CD4-positive, alpha-beta T cell treated with Interleukin-15 for 1 hour (primary cell): ENCODE measurements around the gene CBFA2T2.
"Not testable (repeated sequence)": the region's sequence is repeated elsewhere in the genome, so short reads cannot be mapped to it uniquely, and the experiment has no call there.

Source experiments
- DNase-seq: peaks from one replicate; pipeline ENCODE4 v3.0.0-alpha.2; 2020

The CBFA2T2 gene

DNA sequence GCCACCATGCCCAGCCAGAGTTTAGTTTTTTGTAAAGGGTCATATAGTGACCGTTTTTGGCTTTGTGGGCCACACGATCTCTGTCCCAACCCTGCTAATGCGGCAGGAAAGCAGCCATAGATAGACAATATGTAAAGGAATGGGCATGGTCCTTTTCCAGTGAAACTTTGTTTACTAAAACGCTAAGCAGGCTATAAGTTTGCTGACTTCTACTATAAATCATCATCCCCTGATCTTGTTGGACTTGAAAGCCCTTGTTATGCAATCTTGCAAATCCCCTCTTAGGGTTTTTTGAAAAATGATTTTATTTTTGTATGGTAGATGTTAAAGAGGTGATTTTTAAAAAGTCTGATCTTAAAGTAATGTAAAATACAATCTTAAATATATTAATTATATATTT lies 63.6 kb downstream of the CBFA2T2 start:
- DNase-seq, result no peak

- peak; percentile 63 for DNase-seq
Observed at GRCh38 chr20:33554914-33555420, 65.1 kb downstream of the CBFA2T2 start.

DNA sequence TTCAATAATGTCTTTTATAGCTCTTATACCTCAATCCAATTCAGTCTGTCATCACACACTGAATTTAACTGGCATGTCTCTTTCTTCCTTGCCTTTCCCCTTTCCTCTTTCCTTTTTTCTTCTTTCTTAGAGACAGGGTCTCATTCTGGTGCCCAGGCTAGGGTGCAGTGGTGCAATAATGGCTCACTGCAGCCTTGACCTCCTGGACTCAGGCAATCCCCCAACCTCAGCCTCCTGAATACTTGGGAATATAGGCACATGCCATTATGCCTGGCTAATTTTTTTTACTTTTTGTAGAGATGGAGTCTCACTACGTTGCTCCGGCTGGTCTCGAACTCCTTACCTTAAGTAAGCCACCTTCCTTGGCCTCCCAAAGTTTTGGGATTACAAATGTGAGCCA lies 65.9 kb downstream of the CBFA2T2 start:
- no peak for DNase-seq

DNA sequence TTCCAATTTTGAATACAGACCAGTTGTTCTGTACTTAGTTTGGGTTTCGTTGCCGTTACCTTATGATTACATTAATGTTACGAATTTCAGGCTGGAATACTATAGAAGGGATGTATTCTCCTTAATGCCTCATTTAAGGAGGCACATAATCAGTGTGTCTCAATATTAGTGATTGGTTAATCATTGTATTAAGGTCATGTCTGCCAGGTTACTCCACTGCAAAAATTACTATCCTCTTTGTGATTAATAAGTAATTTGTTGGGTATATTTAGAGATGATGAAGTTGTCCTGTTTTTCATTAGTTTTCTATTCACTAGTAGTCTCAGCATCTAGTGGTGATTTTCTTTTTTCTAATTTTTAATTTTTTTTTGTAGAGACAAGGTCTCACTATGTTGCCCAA lies 66.3 kb downstream of the CBFA2T2 start:
- DNase-seq, result no peak

DNA sequence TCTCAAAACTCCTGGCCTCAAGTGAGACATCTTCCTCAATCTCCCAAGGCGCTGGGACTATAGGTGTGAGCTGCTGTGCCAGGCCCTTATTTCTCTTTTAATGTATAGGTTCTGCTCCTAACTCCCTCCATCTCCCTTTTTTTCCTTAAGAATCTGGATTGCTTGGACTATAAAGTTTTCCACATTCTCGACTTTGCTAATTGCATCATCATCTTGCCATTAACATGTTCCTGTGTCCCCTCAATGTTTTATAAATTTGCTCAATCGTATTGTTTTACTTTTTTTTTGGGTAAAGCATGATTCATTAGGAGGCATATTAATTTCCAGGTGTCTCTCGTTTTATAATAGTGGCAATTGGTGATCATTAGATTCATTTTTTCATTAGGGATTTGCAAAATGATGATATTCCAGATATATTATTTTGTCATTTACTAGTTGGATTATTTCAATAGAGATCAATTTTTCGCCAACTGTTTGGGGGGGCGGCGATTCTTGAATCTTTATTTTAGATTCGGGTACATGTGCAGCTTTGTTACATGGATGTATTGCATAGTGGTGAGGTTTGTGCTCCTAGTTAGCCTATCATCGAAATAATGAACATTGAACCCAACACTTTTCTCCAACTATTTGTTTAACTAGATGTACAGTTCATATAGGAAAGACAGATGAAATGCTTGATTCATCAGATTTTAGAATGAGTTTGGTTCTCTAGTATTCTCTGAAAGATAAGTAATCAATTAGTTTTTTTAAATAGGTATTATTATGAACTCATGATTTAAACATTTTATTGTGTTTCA lies 68.7 kb downstream of the CBFA2T2 start:
- no peak for DNase-seq

- no peak for DNase-seq
Observed at GRCh38 chr20:33559212-33559611, 69.3 kb downstream of the CBFA2T2 start.

GRCh38 chr20:33560026-33560425 lies 70.1 kb downstream of the CBFA2T2 start:
- no peak for DNase-seq

DNA sequence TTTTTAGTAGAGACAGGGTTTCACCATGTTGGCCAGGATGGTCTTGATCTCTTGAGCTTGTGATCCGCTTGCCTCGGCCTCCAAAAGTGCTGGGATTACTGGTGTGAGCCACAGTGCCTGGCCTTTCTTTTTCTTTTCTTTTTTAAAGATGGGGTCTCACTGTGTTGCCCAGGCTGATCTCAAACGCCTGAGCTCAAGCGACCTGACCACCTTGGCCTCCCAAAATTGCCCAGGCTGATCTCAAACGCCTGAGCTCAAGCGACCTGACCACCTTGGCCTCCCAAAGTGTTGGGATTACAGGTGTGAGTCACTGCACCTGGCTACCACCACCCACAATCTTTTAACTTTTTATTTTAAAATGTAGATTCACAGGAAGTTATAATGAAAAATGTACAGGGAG lies 71.2 kb downstream of the CBFA2T2 start:
- not testable (repeated sequence) for DNase-seq

DNA sequence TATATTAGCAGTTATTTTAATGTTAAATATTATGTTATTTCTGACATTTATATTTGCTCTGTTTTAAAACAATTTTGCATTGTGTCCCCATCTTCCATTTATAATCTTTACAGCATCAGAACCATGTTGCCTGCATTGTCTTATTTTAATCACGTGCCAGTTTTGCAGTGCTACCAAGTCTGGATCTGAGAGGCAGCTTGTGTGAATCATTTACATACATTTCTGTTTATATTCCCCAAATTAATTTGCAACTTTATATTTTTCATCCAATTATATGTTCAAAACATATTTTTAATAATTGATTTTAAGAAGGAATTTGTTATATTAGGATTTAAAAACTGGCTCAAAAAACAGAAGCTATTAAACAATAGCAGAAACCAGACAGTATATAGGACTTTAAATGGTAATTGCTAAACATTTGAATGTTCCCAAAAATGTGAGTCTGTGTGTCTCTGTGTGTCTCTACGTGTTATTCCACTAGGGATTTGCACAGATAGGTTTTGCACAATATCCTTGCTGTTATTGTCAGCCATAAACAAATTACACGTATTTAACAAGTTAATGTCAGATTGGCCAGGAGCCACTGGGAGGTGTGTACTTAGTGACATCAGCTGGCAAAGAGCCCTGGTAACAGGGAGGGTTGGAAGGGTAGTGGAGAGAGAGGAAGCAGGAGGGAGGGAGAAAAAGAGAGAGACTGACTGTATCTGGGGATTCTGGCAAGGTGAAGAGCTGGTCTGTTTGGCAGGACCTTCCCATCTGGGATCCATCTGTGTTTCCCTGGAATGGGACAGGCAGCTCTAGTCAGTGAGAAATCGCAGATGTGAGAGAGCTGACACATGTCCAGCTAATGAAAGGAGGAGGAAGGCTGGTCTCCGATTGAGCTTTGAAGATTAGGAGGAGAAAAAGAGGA lies 72.1 kb downstream of the CBFA2T2 start:
- no peak for DNase-seq

DNA sequence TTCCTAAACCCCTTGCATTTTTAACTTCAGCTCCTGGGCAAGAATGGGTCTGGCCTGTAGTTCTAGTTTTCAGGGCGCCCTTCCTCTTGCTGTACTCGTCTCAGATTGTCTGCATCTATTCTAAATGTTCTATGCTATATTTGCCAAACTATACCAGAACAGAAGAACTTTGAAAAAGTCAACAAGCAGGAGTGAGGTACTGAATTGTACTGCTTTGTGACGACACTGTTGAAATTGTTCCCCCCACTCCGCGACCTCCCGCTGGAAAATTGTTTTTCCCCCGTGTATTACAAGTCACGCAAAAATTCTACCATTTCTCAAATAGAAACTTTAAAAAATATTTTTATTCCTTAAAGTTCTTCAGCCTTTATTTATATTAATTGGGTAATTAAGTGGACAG lies 73.9 kb downstream of the CBFA2T2 start:
- DNase-seq, result no peak

DNA sequence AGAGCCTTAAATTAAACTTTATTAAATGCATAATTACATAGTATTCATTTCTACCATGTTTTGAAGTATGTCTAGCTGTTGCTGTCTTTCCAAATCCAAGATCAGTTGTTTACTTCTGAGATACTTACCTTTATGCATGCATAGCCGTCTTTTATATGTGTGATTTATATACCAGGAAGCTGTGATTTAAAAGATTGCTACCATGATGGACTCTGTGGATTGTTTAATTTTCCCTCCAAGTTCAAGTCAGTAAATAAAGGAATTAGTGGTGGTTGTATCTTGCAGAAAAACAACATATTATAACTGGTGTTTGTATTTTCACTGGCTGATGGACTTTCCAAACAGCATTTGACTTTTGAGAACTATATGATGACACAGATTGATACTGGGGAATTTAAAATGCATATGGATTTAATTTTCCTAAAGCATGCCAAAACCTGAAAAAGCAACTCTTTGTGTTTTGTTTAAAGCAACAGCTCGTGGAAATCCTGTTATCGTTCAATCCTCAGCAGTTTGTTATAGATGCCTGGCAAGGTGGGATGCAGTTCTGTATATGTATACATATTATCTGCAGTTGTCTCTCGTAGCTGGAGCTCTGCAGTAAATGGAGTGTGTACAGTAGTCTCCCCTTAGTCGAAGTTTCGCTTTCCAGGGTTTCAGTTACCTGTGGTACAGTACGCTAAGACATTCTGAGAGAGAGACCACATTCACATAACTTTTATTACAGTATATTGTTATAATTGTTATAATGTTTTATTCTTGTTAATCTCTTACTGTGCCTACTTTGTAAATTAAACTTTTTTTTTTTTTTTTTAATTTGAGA lies 77.1 kb downstream of the CBFA2T2 start:
- no peak for DNase-seq

DNA sequence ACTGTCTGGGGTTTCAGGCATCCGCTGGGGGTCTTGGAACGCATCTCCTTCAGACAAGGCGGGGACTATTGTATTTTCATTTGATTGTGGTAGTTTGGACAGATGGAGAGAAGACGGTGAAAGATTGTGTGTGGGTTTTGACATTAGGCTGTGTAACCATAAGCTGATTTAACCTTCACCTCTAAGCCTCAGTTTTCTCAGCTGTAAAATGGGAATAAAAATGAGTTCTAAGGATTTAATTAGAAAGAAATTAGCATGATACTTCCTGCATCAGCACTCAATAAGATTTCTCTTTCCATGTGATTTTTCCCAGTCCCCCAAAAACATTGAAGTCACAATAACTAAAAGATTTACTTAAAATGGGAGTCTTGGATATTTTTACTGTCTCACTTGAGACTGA lies 78.1 kb downstream of the CBFA2T2 start:
- no peak for DNase-seq

DNA sequence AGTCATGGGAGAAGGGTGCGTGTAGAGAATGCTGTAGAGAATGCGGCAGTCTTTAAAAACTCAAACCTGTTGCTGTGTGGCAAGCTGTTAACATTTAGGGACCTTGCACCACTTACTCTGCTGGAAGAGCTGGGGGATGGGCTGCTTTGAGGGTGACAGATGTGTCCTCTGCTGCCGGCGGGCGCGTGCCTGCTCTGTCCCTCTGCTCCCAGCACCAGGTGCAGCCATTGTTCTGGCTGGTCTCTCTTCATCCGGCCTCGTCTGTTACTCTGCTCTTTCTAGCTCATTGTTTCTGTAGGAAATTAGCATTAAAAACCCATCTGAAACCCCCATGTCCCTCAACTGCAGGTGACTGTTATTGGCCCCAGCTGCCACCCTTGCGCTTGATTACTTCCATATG lies 78.5 kb downstream of the CBFA2T2 start:
- no peak for DNase-seq

DNA sequence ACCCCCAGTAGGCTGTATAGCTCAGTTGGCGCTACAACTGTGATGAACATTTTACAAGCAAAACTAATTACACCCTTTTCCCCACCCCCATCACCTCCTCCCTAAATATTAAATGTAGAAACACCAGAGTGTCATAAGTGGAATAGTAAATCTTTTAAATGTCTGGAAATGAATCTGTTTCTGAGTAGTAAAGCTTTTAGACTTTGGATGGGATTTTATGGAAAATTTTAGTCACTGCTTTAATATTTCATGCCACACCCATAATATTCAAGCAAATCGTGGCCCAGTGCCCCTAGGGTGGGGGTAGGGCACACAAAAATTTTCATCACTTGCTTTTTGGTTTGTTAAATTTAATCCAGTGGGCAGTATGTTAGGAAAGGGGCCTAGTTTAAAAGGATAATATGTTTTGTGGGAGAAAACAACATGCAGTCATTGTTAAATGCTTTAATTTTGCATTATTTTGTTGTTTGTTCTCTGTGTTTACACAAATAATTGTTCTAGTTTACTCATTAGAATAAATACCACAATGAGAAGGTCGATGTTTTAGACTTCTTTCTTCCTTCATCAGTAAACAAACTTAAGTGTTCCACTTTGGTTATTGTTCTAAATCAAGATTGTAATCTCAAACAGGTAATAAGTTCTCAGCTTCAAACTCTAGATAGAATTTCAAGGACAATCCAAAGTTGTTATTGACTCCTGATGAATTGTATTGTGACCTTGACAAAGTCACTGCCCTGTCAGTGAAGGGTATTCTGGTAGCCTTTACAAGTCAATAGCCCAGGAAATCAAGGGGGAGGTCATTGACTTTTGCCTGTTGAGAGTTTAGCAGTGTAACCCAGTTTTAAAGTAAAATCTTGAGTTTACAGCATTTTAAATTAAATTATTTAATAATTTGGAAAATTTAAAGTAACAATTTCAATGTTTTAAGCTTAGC lies 79.2 kb downstream of the CBFA2T2 start:
- no peak for DNase-seq

DNA sequence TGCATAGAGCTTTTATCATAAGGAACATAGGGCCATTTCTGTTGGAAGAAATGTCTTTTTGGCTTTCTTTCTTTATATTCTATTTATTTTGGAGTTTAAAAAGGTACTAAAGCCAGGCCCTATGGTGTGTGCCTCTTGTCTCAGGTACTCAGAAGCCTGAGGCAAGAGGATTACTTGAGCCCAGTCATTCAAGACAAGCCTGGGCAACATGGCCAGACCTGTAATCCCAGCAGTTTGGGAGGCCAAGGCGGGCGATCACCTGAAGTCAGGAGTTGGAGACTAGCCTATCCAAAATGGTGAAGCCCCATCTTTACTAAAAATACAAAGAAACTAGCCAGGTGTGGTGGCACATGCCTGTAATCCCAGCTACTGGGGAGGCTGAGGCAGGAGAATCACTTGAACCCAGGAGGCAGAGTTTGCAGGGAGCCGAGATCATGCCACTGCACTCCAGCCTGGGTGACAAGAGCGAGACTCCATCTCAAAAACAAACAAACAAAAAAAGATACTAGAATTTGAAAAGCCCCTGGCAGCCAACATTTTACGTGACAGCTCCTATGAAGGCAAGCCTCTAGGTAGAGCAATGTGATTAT lies 80.0 kb downstream of the CBFA2T2 start:
- no peak for DNase-seq

GRCh38 chr20:33570743-33571142 lies 80.8 kb downstream of the CBFA2T2 start:
- DNase-seq, result no peak

DNA sequence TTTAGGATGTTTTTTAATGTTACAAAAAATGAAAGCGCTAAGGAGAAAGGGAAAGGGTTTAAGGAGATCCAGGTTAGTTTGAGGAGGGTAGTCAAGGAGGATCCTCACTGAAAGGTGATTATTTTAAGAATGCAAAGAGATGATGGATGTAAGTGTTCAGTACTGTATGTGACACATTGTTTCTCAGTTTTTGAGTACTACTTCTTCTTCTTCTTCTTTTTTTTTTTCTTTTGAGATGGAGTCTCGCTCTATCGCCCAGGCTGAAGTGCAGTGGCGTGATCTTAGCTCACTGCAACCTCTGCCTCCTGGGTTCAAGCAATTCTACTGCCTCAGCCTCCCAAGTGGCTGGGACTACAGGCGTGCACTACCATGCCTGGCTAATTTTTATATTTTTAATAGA lies 83.4 kb downstream of the CBFA2T2 start:
- not testable (repeated sequence) for DNase-seq

DNA sequence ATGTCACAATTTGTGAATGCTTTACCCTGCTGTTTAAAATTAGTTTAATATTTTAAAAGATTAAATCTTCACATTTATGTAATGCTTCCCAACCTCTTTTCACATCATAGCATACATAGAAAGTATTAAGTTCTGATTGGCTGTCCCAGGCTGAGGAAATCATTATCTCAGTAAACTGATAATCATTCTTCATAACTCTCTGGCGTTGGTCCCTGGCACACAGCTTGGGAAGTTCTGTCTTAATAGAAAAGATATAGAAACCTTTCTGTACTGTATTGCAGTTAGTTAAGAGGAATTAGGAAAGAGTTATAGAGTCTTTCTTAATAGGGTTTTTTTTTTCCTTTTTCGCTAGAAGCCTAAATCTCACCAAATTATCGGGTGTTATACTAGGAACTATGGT lies 85.4 kb downstream of the CBFA2T2 start:
- no peak for DNase-seq

GRCh38 chr20:33576432-33577125 lies 86.7 kb downstream of the CBFA2T2 start:
- no peak for DNase-seq

DNA sequence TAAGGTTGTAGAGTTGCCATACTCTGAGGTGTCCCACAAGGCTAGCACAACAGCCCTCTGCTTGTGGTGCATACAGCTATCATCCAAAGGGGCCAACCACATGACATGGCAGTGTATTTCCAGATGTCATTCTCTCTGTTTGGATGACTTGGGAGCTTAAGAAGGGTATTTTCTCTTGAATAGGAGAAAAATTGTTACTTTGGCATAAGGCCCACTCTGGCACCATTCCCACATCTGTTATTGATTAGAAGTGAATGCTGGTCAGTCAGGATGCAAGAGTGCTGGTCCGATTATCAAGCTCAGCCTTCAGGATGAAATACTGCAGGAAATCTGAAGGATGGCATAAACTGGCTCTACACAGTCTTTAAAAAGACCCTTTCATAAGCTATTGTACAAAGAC lies 88.6 kb downstream of the CBFA2T2 start:
- no peak for DNase-seq

DNA sequence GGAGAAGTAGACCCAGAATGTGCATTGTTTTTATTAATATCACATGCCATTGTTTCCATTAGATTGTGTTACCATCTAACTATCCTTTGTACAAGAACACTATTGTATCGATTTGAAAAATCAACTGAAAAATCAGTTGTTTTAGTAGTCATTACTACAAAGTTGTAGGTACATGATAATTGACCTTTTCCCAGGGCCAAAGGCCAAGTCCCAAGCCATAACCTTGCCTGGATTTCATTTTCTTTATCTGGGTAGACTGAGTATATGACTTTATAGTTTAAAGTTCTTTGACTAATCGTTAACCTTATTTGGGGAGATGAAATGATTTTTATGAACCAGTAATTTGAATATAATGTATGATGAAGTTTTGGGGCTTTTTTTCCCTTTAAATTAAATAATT lies 93.2 kb downstream of the CBFA2T2 start:
- no peak for DNase-seq
